ENCODE measurements around the gene HOXA3.

The HOXA3 gene

GRCh38 chr7:27165996-27166530, 13.7 kb upstream of the HOXA3 start:
- no peak for DNase-seq

GRCh38 chr7:27165089-27165995, 13.0 kb upstream of the HOXA3 start, which contains the start of gene HOXA9:
Gene HOXA9, minus strand, starts transcription at chr7:27165537. Its CDS starts 80 bp downstream, at chr7:27165457.
- peak; percentile 70 to 75 for DNase-seq

- DNase-seq: no peak
Measured at GRCh38 chr7:27164367-27165088, 12.1 kb upstream of the HOXA3 start.

- no peak for DNase-seq
Measured at GRCh38 chr7:27164045-27164366, 11.6 kb upstream of the HOXA3 start.

GRCh38 chr7:27163288-27164044, 11.1 kb upstream of the HOXA3 start:
- no peak for DNase-seq

GRCh38 chr7:27162561-27163287, 10.3 kb upstream of the HOXA3 start:
- DNase-seq: no peak

- DNase-seq: no peak
Measured at GRCh38 chr7:27161721-27162560, 9.6 kb upstream of the HOXA3 start.

- peak; percentile 61 to 68 for DNase-seq
Measured at GRCh38 chr7:27161214-27161720, 8.9 kb upstream of the HOXA3 start.

- DNase-seq: peak; percentile 80 to 87
Measured at GRCh38 chr7:27160546-27161213, 8.3 kb upstream of the HOXA3 start.

GRCh38 chr7:27160145-27160545, 7.8 kb upstream of the HOXA3 start:
- DNase-seq: no peak

- no peak for DNase-seq
Measured at GRCh38 chr7:27159266-27160144, 7.1 kb upstream of the HOXA3 start.

- no peak for DNase-seq
Measured at GRCh38 chr7:27158436-27159265, 6.3 kb upstream of the HOXA3 start.

- DNase-seq: no peak
Measured at GRCh38 chr7:27157702-27158431, 5.5 kb upstream of the HOXA3 start.

- no peak for DNase-seq
Measured at GRCh38 chr7:27156916-27157701, 4.7 kb upstream of the HOXA3 start.

GRCh38 chr7:27156508-27156898, 4.1 kb upstream of the HOXA3 start, which contains the start of gene HOXA7:
Gene HOXA7, minus strand, starts transcription at chr7:27156675. Its CDS starts 130 bp downstream, at chr7:27156545.
- DNase-seq: no peak

- no peak for DNase-seq
Measured at GRCh38 chr7:27155816-27156507, 3.6 kb upstream of the HOXA3 start.
